ENCODE measurements around the gene STAB2.
"Not testable (repeated sequence)": the region's sequence is repeated elsewhere in the genome, so short reads cannot be mapped to it uniquely, and the experiment has no call there.

The STAB2 gene

GRCh38 chr12:103808239-103808880 lies 221.3 kb downstream of the STAB2 start:
- no peak for DNase-seq (ENCODE audit: low spot score)

- no peak for DNase-seq (ENCODE audit: low spot score)
Observed at GRCh38 chr12:103809154-103809553, 222.1 kb downstream of the STAB2 start.

GRCh38 chr12:103809639-103810038 lies 222.6 kb downstream of the STAB2 start:
- DNase-seq (ENCODE audit: low spot score), result not testable (repeated sequence)

- DNase-seq (ENCODE audit: low spot score), result no peak
Observed at GRCh38 chr12:103810111-103810510, 223.0 kb downstream of the STAB2 start.

- no peak for DNase-seq (ENCODE audit: low spot score)
Observed at GRCh38 chr12:103811791-103812190, 224.7 kb downstream of the STAB2 start.

GRCh38 chr12:103812789-103813188 lies 225.7 kb downstream of the STAB2 start:
- no peak for DNase-seq (ENCODE audit: low spot score)

- no peak for DNase-seq (ENCODE audit: low spot score)
Observed at GRCh38 chr12:103813426-103813825, 226.4 kb downstream of the STAB2 start.

GRCh38 chr12:103813949-103814348 lies 226.9 kb downstream of the STAB2 start:
- no peak for DNase-seq (ENCODE audit: low spot score)

- no peak for DNase-seq (ENCODE audit: low spot score)
Observed at GRCh38 chr12:103814436-103814835, 227.4 kb downstream of the STAB2 start.
